ENCODE results near the gene ZNF716.
"Not testable (repeated sequence)": the region's sequence is repeated elsewhere in the genome, so short reads cannot be mapped to it uniquely, and the experiment has no call there.

ZNF716 gene

DNA sequence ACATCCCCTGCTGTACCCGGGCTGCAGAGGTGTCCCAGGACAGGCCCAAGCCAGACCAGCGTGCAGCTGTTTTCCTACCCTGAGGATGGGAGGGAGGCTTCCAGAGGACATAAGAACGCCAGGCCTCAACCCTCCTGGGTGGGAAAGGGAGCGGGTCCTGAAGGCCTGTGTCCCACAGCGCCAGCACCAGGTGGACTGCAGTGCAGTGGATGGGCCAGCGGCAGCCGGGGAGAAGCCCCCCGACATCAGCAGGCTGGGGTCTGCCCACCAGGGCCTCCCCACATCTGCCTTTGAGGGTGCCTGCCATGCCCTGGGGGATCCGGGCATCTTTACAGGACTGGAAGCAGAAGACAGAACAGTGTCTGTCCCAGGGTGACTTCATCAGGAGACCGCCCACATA is 22.8 kb upstream of the ZNF716 start:
- no peak for DNase-seq

GRCh38 chr7:57427594-57427993 is 22.4 kb upstream of the ZNF716 start:
- DNase-seq = no peak

DNA sequence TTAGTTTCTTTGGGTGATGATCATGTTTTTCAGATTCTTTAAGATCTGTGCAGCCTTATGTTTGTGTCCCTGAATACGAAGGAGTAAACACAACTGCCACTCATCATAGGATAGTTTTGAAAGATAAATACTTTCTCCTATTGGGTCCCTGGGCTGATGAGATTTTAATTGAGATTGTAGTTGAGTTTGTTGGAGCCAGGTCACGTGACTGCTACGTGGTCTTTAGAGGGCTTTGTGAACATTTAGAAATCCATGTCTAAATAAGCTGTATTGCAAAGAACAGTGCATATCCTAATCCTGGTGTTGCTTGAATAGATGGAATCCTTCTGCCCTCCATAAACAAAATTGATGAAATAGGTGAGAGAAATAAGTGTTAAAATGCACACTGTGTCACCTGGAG is 17.4 kb upstream of the ZNF716 start:
- DNase-seq = no peak

DNA sequence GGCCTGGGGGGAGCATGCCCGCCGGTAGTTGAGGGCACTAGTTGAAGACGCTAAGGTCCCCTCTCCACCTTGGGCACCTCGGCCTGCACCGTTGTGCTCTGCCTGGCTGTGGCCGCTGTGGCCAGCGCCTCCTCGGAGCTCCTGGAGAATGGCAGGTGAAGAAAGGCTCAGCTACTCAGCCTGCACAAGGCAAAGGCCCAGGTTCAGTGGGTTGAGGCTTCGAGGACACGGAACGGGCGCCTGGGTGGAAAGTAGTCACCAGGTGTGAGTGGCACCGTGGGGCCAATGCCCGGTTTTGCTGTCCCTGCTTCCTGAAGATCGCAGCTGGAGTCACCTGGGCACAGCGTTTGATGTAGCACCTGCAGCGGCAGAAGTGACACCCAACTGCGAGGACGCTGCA is 12.4 kb upstream of the ZNF716 start:
- no peak for DNase-seq

- DNase-seq = no peak
Observed at GRCh38 chr7:57438244-57438643, 11.7 kb upstream of the ZNF716 start.

- DNase-seq = no peak
Observed at GRCh38 chr7:57443567-57443966, 6.4 kb upstream of the ZNF716 start.

- DNase-seq = not testable (repeated sequence)
Observed at GRCh38 chr7:57469186-57469828, 19.3 kb downstream of the ZNF716 start.

GRCh38 chr7:57480304-57480703 is 30.3 kb downstream of the ZNF716 start:
- not testable (repeated sequence) for DNase-seq

GRCh38 chr7:57485022-57485421 is 35.0 kb downstream of the ZNF716 start:
- not testable (repeated sequence) for DNase-seq

DNA sequence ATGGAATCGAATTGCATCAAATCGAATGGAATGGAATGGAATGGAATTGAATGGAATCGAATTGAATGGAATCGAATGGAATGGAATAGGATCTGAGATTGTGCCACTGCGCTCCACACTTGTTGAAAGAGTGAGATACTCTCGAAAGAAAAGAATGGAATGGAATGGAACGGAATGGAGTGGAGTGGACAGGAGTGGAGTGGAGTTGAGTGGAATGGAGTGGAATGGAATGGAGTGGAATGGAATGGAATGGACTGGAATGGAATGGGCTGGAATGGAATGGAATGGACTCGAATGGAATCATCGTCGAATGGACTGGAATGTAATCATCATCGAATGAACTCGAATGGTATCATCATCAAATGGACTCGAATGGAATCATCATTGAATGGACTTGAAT is 38.0 kb downstream of the ZNF716 start:
- DNase-seq = no peak

- not testable (repeated sequence) for DNase-seq
Observed at GRCh38 chr7:57495111-57495510, 45.1 kb downstream of the ZNF716 start.

GRCh38 chr7:57496395-57496794 is 46.4 kb downstream of the ZNF716 start:
- no peak for DNase-seq

DNA sequence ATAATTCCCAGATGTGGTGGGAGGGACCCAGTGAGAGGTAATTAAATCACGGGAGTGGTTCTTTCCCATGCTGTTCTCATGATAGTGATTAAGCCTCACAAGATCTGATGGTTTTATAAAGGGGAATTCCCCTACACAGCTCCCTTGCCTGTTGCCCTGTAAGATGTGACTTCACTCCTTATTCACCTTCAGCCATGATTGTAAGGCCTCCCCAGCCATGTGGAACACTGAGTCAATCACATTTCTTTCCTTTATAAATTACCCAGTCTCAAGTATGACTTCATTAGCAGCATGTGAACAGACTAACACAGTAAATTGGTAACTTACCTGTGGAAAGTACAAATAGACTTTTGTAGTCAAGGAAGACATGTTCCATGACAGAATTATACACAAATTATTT is 55.2 kb downstream of the ZNF716 start:
- no peak for DNase-seq

Measured in NCI-H2171 (cell line).